Uterus (tissue), 4 donors: ENCODE measurements around the gene TTLL3. TPM values are rescaled to one million over a fixed set of nuclear protein-coding genes. Genes with fewer than 3 reads are reported as not detected.

Source experiments
- DNase-seq, 2 donors: peaks; one replicate each; pipeline ENCODE4 v3.0.0-alpha.2; 2019 to 2020
- H3K27ac ChIP-seq, 2 donors: fragments of 200-600 bp; sonication (generic); 1 replicate in 1 of 2; 2 replicates in 1 of 2; pipeline ENCODE4 v1.5.1; 2016 to 2018
- H3K27me3 ChIP-seq, 2 donors: fragments of 200-600 bp; sonication (generic); one replicate each; pipeline ENCODE4 v1.5.1; 2018 to 2019; ENCODE audit warnings: control low read depth in 1 of 2
- H3K36me3 ChIP-seq, 2 donors: fragments of 200-600 bp; sonication (generic); one replicate each; pipeline ENCODE4 v1.5.1; 2019; ENCODE audit warnings: control low read depth in 1 of 2
- H3K4me1 ChIP-seq, 2 donors: fragments of 200-600 bp; sonication (generic); one replicate each; pipeline ENCODE4 v1.5.1; 2018 to 2019; ENCODE audit warnings: control low read depth in 1 of 2
- H3K4me3 ChIP-seq, 2 donors: fragments of 200-600 bp; sonication (generic); 1 replicate in 1 of 2; 2 replicates in 1 of 2; pipeline ENCODE4 v1.5.1; 2018 to 2019; ENCODE audit warnings: mild to moderate bottlenecking in 1 of 2
- H3K9me3 ChIP-seq, 2 donors: fragments of 200-600 bp; sonication (generic); one replicate each; pipeline ENCODE4 v1.5.1; 2019; ENCODE audit warnings: control low read depth in 1 of 2
- CTCF ChIP-seq, 4 experiments: fragments of 200-600 bp in 2 of 4; fragments of 450-650 bp in 2 of 4; sonication (generic) in 2 of 4; IDR thresholded peaks; one replicate each; pipeline ENCODE4 v1.5.1; 2016 to 2019; ENCODE audit warnings: antibody characterized with exemption in 4 of 4, mild to moderate bottlenecking in 2 of 4, moderate library complexity in 1 of 4
- POLR2A ChIP-seq, 2 donors: fragments of 450-650 bp; IDR thresholded peaks; one replicate each; pipeline ENCODE4 v1.6.1; 2016; ENCODE audit warnings: antibody characterized with exemption in 2 of 2, mild to moderate bottlenecking in 1 of 2, moderate library complexity in 1 of 2
- intact Hi-C: fragments of 100-400 bp; cut with DNase I; formaldehyde crosslinking; loops from one replicate; pipeline ENCODE4 v1.15.1; 2023; ENCODE audit warnings: low total_unique reads
- total RNA-seq, 4 donors: library from RNA; depleted of rRNA in 3 of 4; stranded (reverse); fragments of >200 nt in 3 of 4; gene quantifications; one replicate each; pipeline versions ENCODE4 v1.1.0 to v1.2.4, GENCODE V29; 2014 to 2023
- donor health status: DM: yes; HTN: yes; CAD: no.

TTLL3 gene
- total RNA-seq = 100 to 1,000 TPM in 1 of 4 donors, 10 to 100 TPM in 3; 67.1 to 349 (median 83.7) TPM

- Histone ChIP-seq H3K9me3 (no peaks in the 10 kb centered on the region), H3K36me3 (no peaks in the 10 kb centered on the region), H3K27me3 (no peaks in the 10 kb centered on the region), H3K4me1 (peaks cover 0 to 4% of the 10 kb centered on the region in 2 donors), H3K27ac (peak within 1 kb of the TSS; percentile 90 to 96), H3K4me3 (peak within 1 kb of the TSS; percentile 51 to 68)
- intact Hi-C loops = no loop called here
- peak; percentile 81 for DNase-seq
- peak; percentile 37 to 61 for TF ChIP-seq POLR2A (IDR thresholded peaks at IDR 0.05)
- TF ChIP-seq CTCF (IDR thresholded peaks at IDR 0.05) = peak in 1 of 4 experiments; percentile 6
Observed at GRCh38 chr3:9809615-9810432, at the start of gene TTLL3. Gene TTLL3 (plus strand): TSS chr3:9810262. CDS start chr3:9810662, 400 bp downstream.

- Histone ChIP-seq H3K27me3 (no peaks in the 10 kb centered on the region), H3K4me3 (no peak overlapping the region), H3K4me1 (no peaks in the 10 kb centered on the region), H3K27ac (no peak overlapping the region), H3K36me3 (no peaks in the 10 kb centered on the region), H3K9me3 (no peaks in the 10 kb centered on the region)
- no peak for TF ChIP-seq POLR2A (IDR thresholded peaks at IDR 0.05)
- no peak for TF ChIP-seq CTCF (IDR thresholded peaks at IDR 0.05)
- DNase-seq = no peak
- intact Hi-C loops = no loop called here
Observed at GRCh38 chr3:9760779-9761505, 49.1 kb upstream of the TTLL3 start.

GRCh38 chr3:9761919-9762318, 48.1 kb upstream of the TTLL3 start:
- Histone ChIP-seq H3K36me3 (no peaks in the 10 kb centered on the region), H3K4me1 (no peaks in the 10 kb centered on the region)
- TF ChIP-seq POLR2A (IDR thresholded peaks at IDR 0.05) = no peak
- no peak for TF ChIP-seq CTCF (IDR thresholded peaks at IDR 0.05)

GRCh38 chr3:9762871-9763270, 47.2 kb upstream of the TTLL3 start:
- H3K27ac ChIP-seq = no peak overlapping the region
- no peaks in the 10 kb centered on the region for H3K4me1 ChIP-seq
- no peaks in the 10 kb centered on the region for H3K27me3 ChIP-seq
- no peak overlapping the region for H3K4me3 ChIP-seq
- TF ChIP-seq POLR2A (IDR thresholded peaks at IDR 0.05) (no peak), CTCF (IDR thresholded peaks at IDR 0.05) (no peak)
- DNase-seq = no peak
- no peaks in the 10 kb centered on the region for H3K36me3 ChIP-seq
- intact Hi-C loops = no loop called here
- no peaks in the 10 kb centered on the region for H3K9me3 ChIP-seq

More at GRCh38 chr3:9761919-9762318, 48.1 kb upstream of the TTLL3 start:
- no peak overlapping the region for H3K27ac ChIP-seq
- no peaks in the 10 kb centered on the region for H3K27me3 ChIP-seq
- no peak for DNase-seq
- no peaks in the 10 kb centered on the region for H3K9me3 ChIP-seq
- intact Hi-C loops = no loop called here
- H3K4me3 ChIP-seq = no peak overlapping the region

- intact Hi-C loops = no loop called here
Observed at GRCh38 chr3:9765865-9766264, 44.2 kb upstream of the TTLL3 start.

More at GRCh38 chr3:9765865-9766264, 44.2 kb upstream of the TTLL3 start:
- TF ChIP-seq CTCF (IDR thresholded peaks at IDR 0.05) (no peak), POLR2A (IDR thresholded peaks at IDR 0.05) (no peak)
- Histone ChIP-seq H3K4me1 (peaks cover 0 to 9% of the 10 kb centered on the region in 2 donors), H3K36me3 (no peaks in the 10 kb centered on the region), H3K27ac (no peak overlapping the region), H3K4me3 (no peak overlapping the region), H3K9me3 (no peaks in the 10 kb centered on the region), H3K27me3 (no peaks in the 10 kb centered on the region)
- no peak for DNase-seq
